Ureter (tissue), 1 donor: ENCODE data around the gene MAP2K4. TPM values are rescaled to one million over a fixed set of nuclear protein-coding genes. Genes with fewer than 3 reads are reported as not detected.
"Not testable (repeated sequence)": the region's sequence is repeated elsewhere in the genome, so short reads cannot be mapped to it uniquely, and the experiment has no call there.

Experiments
- DNase-seq: peaks from one replicate; pipeline ENCODE4 v3.0.0-alpha.2; 2020; ENCODE audit warnings: low spot score
- total RNA-seq: library from RNA; stranded (reverse); gene quantifications from one replicate; pipeline ENCODE4 v1.2.4, GENCODE V29; 2023
- donor health status: DM: yes; HTN: yes; CAD: no.

The MAP2K4 gene
- total RNA-seq: 51.0 TPM

- peak; percentile 96 for DNase-seq
These were observed at the start of gene MAP2K4 for GRCh38 chr17:12020642-12021622. TSS of gene MAP2K4 (plus strand) at chr17:12020877. CDS start at chr17:12020887, 10 bp downstream.

DNA sequence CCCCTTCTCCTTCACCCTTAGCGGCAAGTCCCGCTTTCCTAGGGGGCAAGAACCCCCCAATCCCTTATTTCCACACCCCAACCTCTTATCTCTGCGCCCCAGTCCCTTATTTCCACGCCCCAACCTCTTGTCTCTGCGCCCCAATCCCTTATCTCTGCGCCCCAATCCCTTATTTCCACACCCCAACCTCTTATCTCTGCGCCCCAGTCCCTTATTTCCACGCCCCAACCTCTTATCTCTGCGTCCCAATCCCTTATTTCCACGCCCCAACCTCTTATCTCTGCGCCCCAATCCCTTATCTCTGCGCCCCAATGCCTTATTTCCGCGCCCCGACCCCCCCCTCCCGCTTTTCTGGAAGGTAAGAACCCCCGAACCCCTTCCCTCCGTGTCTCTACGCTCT, 47.9 kb upstream of the MAP2K4 start:
- DNase-seq: not testable (repeated sequence)

DNA sequence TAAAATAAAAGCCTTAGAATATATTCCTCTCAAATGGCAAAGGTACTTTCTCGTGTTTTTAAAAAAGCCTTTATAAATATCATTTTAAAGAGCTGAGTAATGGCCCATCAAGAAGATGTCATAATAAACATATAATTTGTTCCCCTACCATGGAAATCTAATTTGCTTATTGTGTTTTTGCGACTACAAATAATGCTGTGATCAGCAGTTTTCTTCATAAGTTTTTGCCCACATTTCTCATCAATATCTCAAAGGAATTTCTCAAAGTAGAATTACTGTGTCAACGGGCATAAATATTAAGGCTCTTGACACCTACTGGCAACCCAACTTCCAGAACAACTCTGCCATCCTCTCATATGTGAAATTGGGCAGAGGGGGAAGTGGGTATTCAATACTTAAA, 40.9 kb upstream of the MAP2K4 start:
- no peak for DNase-seq

- no peak for DNase-seq
These were observed 39.9 kb upstream of the MAP2K4 start for GRCh38 chr17:11980813-11981212.

DNA sequence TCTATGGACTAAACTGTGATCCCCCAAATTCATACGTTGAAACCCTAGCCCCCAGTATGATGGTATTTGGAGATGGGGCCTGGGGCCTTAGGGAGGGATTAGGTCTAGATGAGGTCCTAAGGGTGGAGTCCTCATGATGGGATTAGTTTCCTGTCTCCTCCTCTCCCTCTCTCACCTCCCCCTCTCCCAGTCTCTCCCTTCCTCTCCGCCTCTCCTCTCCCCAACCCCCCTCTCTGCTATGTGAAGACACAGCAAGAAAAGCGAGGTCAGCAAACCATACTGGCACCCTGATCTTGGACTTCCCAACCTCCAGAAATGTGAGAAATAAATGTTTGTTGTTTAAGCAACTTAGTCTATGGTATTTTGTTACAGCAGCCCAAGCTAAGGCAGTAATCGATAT, 38.8 kb upstream of the MAP2K4 start:
- no peak for DNase-seq

GRCh38 chr17:11986179-11986941, 34.3 kb upstream of the MAP2K4 start:
- DNase-seq: no peak

DNA sequence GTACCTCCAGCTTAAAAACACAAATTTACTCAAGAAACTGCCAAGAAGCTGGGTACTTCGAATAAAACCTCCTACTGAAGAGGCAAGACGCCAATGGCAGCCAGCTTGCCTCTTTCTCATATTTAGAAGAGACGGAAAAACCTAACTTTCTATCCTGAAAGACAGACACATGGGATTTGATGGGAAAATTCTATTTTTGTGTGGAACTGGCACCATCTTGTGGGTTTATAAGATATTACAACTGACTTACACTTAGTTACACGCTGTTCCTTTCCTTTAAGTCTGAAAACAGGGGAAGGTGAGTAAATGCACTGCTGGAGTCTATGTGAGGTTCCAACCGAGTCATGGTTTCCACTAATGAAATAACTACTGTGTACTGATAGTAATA, 33.7 kb upstream of the MAP2K4 start:
- no peak for DNase-seq

DNA sequence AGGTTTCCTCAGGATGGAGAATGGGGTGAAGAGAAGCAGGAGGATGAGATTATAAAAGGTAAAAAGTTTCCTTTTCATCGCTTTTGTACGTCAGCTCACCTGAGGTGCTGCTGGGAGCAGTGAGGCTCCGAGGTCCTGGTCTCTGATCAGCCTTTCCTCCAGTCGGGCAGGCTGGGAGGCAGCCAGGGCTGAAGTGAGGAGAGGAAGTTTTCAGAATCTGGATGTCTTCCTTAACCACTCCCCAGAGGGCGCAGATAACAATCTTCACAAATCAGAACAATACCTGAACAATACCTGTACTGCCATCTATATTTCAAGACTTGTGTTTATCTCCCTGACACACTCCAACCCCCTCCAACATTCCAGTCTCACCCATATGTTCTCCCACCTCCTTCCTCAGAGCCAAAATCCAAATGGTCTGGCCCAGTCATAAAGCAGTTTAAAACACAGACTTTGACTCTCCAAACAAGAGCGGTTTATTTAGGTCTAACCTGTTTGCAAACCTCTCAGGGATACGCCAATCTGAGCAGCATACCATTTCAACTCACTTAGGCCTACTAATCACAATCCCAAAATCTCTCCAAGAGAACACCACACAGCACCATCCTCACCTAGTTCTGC, 30.2 kb upstream of the MAP2K4 start:
- DNase-seq: no peak

DNA sequence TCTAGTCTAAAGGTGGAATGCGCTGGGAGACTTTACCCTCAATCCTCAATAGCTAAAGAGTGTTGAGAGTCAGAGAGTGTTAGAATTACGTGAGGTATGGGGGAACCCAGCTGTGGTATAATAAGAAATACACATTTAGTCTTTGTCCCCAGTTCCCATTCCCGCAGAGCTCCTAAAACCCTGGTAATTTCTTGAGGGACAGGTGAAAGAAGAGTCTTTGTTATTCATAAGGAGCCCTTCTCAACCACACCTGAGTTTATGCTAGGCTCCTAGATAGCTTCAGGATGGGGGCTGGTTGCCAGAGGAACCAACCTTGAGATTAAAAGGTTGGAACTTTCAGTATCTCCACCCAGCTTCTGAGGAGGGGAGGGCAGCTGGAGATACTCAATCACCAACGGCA, 29.2 kb upstream of the MAP2K4 start:
- no peak for DNase-seq

DNA sequence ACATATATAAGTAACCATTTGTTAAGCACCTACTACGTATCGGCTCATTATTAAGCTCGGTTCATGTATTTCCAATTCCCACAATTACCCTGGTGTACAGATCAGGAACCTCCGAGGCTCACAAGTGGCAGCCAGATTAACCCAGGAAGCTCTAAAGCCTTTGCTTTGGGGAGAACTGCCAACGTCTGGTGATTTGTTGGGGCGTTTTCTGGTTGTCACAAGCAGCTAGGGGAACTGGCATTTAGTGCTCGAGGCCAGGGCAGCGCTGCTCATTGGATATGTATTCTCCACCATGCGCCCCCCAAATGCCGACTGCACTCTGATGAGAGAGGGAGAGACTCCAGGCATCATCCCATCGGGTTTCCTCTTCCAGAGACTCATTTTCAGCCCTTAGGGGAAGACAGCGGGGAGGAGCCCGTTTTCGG, 23.9 kb upstream of the MAP2K4 start:
- DNase-seq: no peak

- DNase-seq: peak; percentile 97
These were observed 23.3 kb upstream of the MAP2K4 start, which contains the start of gene ZNF18 for GRCh38 chr17:11997147-11997971. TSS of gene ZNF18 (minus strand) at chr17:11997475. CDS start at chr17:11992829, 4,646 bp downstream.

- DNase-seq: no peak
These were observed 22.8 kb upstream of the MAP2K4 start for GRCh38 chr17:11997972-11998233.

DNA sequence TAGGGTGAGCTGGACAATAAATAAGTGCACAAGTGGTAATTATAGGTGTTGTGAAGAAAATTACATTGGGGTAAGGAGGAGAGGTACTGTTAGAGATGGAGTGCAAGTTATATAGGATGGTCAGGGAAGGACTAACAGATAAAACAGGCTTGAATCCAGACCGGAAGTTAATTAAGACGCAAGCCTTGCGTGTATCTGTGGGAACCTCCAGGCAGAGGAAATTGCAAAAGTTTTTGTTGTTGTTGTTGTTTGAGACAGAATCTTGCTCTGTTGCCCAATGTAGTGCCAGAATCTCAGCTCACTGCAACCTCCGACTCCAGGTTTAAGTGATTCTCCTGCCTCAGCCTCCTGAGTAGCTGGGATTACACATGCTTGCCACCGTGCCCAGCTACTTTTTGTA, 21.0 kb upstream of the MAP2K4 start:
- no peak for DNase-seq

- DNase-seq: no peak
These were observed 13.2 kb upstream of the MAP2K4 start for GRCh38 chr17:12007466-12007865.

DNA sequence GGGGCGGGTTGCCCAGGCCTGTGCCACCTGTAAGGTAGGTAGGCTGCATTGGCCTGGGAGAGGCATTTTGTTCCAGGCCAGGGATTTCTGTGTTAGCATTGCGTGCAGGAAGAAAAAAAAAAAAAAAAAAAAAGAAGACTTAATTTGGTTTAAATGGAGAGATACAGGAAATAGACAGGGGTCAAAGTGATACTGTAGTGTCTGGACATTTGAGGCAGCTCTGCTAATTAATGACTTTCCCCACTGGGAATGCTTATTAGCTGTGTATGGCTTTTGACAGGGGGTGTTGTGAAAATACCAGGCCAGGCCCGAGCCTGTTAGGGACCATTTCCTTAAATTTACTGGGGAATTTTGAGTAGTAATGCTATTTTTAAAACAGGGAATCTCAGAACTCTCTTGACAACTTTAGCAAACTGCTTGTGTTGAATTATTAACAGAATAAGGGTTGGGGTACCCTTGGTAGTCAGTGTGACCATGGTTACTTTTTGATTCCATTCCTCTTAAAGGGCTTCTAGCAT, 1.0 kb downstream of the MAP2K4 start:
- DNase-seq: no peak

GRCh38 chr17:12022310-12022709, 1.6 kb downstream of the MAP2K4 start:
- no peak for DNase-seq

GRCh38 chr17:12024327-12024726, 3.6 kb downstream of the MAP2K4 start:
- no peak for DNase-seq

DNA sequence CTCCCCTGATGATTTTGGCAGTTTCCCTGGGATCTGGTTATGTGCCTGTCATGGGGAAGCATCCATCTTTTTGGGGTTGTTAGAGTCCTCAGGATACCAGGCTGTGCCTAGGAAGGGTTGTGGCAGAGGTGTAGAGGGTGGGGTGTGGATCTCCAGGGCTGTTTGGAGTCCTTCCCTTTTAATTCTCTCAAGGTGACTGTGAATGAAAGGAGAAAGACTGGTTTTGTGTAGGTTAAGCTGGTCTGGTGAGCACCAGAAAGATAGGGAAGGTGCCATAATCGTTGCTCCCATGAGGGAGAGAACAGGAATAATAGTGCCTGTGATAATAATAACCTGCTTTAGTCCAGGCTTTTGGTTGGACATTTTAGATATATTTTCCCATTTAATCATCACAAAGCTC, 7.0 kb downstream of the MAP2K4 start:
- DNase-seq: no peak

- no peak for DNase-seq
These were observed 7.9 kb downstream of the MAP2K4 start for GRCh38 chr17:12028611-12029010.

DNA sequence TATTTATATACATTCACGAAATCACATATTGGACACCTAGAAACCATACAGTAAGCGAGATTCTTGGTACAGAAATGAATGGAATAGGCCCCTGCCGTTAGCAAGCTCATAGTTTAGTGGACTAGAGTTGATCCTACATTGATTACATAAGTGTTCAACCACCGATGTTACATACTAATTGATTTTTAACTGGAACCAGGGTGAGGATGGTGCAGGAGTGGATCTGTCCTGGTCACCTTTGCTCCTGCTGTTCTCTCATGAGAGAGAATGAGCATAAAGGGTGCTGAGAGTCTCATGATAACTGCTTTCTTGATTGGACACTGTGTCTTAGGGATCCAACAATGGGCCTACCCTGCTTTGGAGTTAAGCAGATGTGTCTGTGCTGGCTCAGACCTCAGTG, 13.9 kb downstream of the MAP2K4 start:
- no peak for DNase-seq

DNA sequence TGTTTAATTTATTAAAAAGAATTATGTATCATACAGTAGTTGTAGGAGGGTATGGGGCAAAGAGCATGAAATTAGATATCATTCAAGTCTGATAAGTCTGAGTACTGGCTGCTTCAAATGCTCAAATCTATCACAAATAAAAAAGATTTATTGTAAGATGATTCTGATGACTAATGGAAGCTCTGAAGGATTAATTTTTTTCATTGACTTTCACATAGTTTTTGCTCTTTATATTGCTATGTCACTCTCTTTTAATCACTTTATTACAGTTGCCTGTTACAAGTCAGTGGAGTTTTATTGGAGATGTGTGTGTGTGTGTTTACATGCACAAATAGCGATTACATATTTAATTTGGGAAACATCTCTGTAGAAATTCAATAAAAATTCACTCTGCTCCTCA, 15.0 kb downstream of the MAP2K4 start:
- no peak for DNase-seq
